ENCODE data around the gene STX17.

STX17 gene

GRCh38 chr9:99905833-99906402 lies 536 bp upstream of the STX17 start:
- no peak for DNase-seq (ENCODE audit: low read depth in 1 of 2, low spot score in 1 of 2)

- DNase-seq (ENCODE audit: low read depth in 1 of 2, low spot score in 1 of 2): no peak
Observed at GRCh38 chr9:99907208-99907532, 716 bp downstream of the STX17 start.

- no peak for DNase-seq (ENCODE audit: low read depth in 1 of 2, low spot score in 1 of 2)
Observed at GRCh38 chr9:99911600-99911999, 5.1 kb downstream of the STX17 start.

- no peak for DNase-seq (ENCODE audit: low read depth in 1 of 2, low spot score in 1 of 2)
Observed at GRCh38 chr9:99916650-99917049, 10.2 kb downstream of the STX17 start.

- DNase-seq (ENCODE audit: low read depth in 1 of 2, low spot score in 1 of 2): no peak
Observed at GRCh38 chr9:99918134-99918533, 11.7 kb downstream of the STX17 start.

- DNase-seq (ENCODE audit: low read depth in 1 of 2, low spot score in 1 of 2): no peak
Observed at GRCh38 chr9:99919930-99920329, 13.5 kb downstream of the STX17 start.

- DNase-seq (ENCODE audit: low read depth in 1 of 2, low spot score in 1 of 2): no peak
Observed at GRCh38 chr9:99921875-99922710, 15.6 kb downstream of the STX17 start.

GRCh38 chr9:99922711-99923030 lies 16.2 kb downstream of the STX17 start:
- DNase-seq (ENCODE audit: low read depth in 1 of 2, low spot score in 1 of 2): no peak

GRCh38 chr9:99925541-99925940 lies 19.1 kb downstream of the STX17 start:
- no peak for DNase-seq (ENCODE audit: low read depth in 1 of 2, low spot score in 1 of 2)

GRCh38 chr9:99929652-99930051 lies 23.2 kb downstream of the STX17 start:
- no peak for DNase-seq (ENCODE audit: low read depth in 1 of 2, low spot score in 1 of 2)

- no peak for DNase-seq (ENCODE audit: low read depth in 1 of 2, low spot score in 1 of 2)
Observed at GRCh38 chr9:99931155-99931840, 24.8 kb downstream of the STX17 start.

- DNase-seq (ENCODE audit: low read depth in 1 of 2, low spot score in 1 of 2): no peak
Observed at GRCh38 chr9:99936947-99937587, 30.6 kb downstream of the STX17 start.

GRCh38 chr9:99947395-99947794 lies 40.9 kb downstream of the STX17 start:
- DNase-seq (ENCODE audit: low read depth in 1 of 2, low spot score in 1 of 2): no peak

GRCh38 chr9:99948482-99948881 lies 42.0 kb downstream of the STX17 start:
- DNase-seq (ENCODE audit: low read depth in 1 of 2, low spot score in 1 of 2): no peak

GRCh38 chr9:99948896-99949295 lies 42.4 kb downstream of the STX17 start:
- no peak for DNase-seq (ENCODE audit: low read depth in 1 of 2, low spot score in 1 of 2)

GRCh38 chr9:99953861-99954507 lies 47.5 kb downstream of the STX17 start:
- DNase-seq (ENCODE audit: low read depth in 1 of 2, low spot score in 1 of 2): no peak

GRCh38 chr9:99954819-99955218 lies 48.4 kb downstream of the STX17 start:
- no peak for DNase-seq (ENCODE audit: low read depth in 1 of 2, low spot score in 1 of 2)

GRCh38 chr9:99955606-99956005 lies 49.2 kb downstream of the STX17 start:
- DNase-seq (ENCODE audit: low read depth in 1 of 2, low spot score in 1 of 2): no peak

GRCh38 chr9:99962680-99963261 lies 56.3 kb downstream of the STX17 start:
- DNase-seq (ENCODE audit: low read depth in 1 of 2, low spot score in 1 of 2): no peak

- no peak for DNase-seq (ENCODE audit: low read depth in 1 of 2, low spot score in 1 of 2)
Observed at GRCh38 chr9:99964336-99964735, 57.9 kb downstream of the STX17 start.

- no peak for DNase-seq (ENCODE audit: low read depth in 1 of 2, low spot score in 1 of 2)
Observed at GRCh38 chr9:99966001-99966400, 59.5 kb downstream of the STX17 start.
